Muscle of leg (tissue), 9 donors: ENCODE results near the gene ODAD4. TPM values are rescaled to one million over a fixed set of nuclear protein-coding genes. Genes with fewer than 3 reads are reported as not detected.

Experiments
- polyA plus RNA-seq, 8 donors: library from polyadenylated mRNA; unstranded; fragments of 120-200 nt; gene quantifications; one replicate each; pipeline versions ENCODE4 v1.2.1 to v1.2.3, GENCODE V29; 2013; ENCODE audit warnings: inconsistent platforms in 1 of 8, low replicate concordance in 1 of 8; ENCODE audit not compliant: insufficient read length in 8 of 8, insufficient read depth in 1 of 8
- total RNA-seq: library from RNA; stranded (reverse); fragments of 120-200 nt; gene quantifications from one replicate; pipeline ENCODE4 v1.2.4, GENCODE V29; 2013

Gene ODAD4
- total and polyA plus RNA-seq, 9 donors: 0.44 to 1.9 (median 0.95) TPM

Other genes with a start within 250 kb of the ODAD4 start
- 224 TPM for gene EIF1, start 241.7 kb upstream of the ODAD4 start, total RNA-seq
- gene EIF1, start 241.7 kb upstream of the ODAD4 start, polyA plus RNA-seq: 100 to 1,000 TPM; 764 to 855 (median 812) TPM
- not detected for gene GAST, start 218.3 kb upstream of the ODAD4 start, total RNA-seq
- gene GAST, start 218.3 kb upstream of the ODAD4 start, polyA plus RNA-seq: under 1 TPM in 1 of 8 donors, not detected in 7; 0.79 TPM
- 0.04 TPM for gene HAP1, start 196.0 kb upstream of the ODAD4 start, total RNA-seq
- under 1 TPM in 4 of 8 donors, not detected in 4; 0.04 to 0.09 (median 0.05) TPM for gene HAP1, start 196.0 kb upstream of the ODAD4 start, polyA plus RNA-seq
- gene JUP, start 143.9 kb upstream of the ODAD4 start, total RNA-seq: 18.6 TPM
- gene JUP, start 143.9 kb upstream of the ODAD4 start, polyA plus RNA-seq: 10 to 100 TPM; 27.6 to 65.2 (median 37.3) TPM
- 39.7 TPM for gene P3H4, start 118.7 kb upstream of the ODAD4 start, total RNA-seq
- 10 to 100 TPM; 35.5 to 68.4 (median 47.0) TPM for gene P3H4, start 118.7 kb upstream of the ODAD4 start, polyA plus RNA-seq
- 141 TPM for gene FKBP10, start 117.6 kb upstream of the ODAD4 start, total RNA-seq
- gene FKBP10, start 117.6 kb upstream of the ODAD4 start, polyA plus RNA-seq: 100 to 1,000 TPM; 113 to 226 (median 154) TPM
- 54.8 TPM for gene NT5C3B, start 94.4 kb upstream of the ODAD4 start, total RNA-seq
- gene NT5C3B, start 94.4 kb upstream of the ODAD4 start, polyA plus RNA-seq: 10 to 100 TPM; 36.8 to 60.1 (median 47.9) TPM
- gene KLHL10, start 92.8 kb upstream of the ODAD4 start, total RNA-seq: 0.09 TPM
- gene KLHL10, start 92.8 kb upstream of the ODAD4 start, polyA plus RNA-seq: under 1 TPM in 7 of 8 donors, not detected in 1; 0.08 to 0.51 (median 0.23) TPM
- gene KLHL11, start 65.2 kb upstream of the ODAD4 start, total RNA-seq: 15.8 TPM
- 1 to 10 TPM; 3.2 to 6.3 (median 5.2) TPM for gene KLHL11, start 65.2 kb upstream of the ODAD4 start, polyA plus RNA-seq
- gene ACLY, start 11.7 kb upstream of the ODAD4 start, total RNA-seq: 39.6 TPM
- 10 to 100 TPM; 46.3 to 81.6 (median 60.5) TPM for gene ACLY, start 11.7 kb upstream of the ODAD4 start, polyA plus RNA-seq
- gene CNP, start 36.2 kb downstream of the ODAD4 start, total RNA-seq: 25.8 TPM
- 10 to 100 TPM; 38.8 to 77.5 (median 51.8) TPM for gene CNP, start 36.2 kb downstream of the ODAD4 start, polyA plus RNA-seq
- gene DNAJC7, start 86.8 kb downstream of the ODAD4 start, total RNA-seq: 58.3 TPM
- 100 to 1,000 TPM in 4 of 8 donors, 10 to 100 TPM in 4; 87.0 to 113 (median 102) TPM for gene DNAJC7, start 86.8 kb downstream of the ODAD4 start, polyA plus RNA-seq
- 35.0 TPM for gene NKIRAS2, start 89.5 kb downstream of the ODAD4 start, total RNA-seq
- gene NKIRAS2, start 89.5 kb downstream of the ODAD4 start, polyA plus RNA-seq: 10 to 100 TPM; 36.7 to 55.8 (median 49.0) TPM
- gene C17orf113, start 120.0 kb downstream of the ODAD4 start, total RNA-seq: 1.5 TPM
- gene C17orf113, start 120.0 kb downstream of the ODAD4 start, polyA plus RNA-seq: 1 to 10 TPM in 7 of 8 donors, under 1 TPM in 1; 0.93 to 1.8 (median 1.3) TPM
- 2.8 TPM for gene ZNF385C, start 167.9 kb downstream of the ODAD4 start, total RNA-seq
- 10 to 100 TPM in 1 of 8 donors, 1 to 10 TPM in 7; 6.3 to 10.0 (median 7.7) TPM for gene ZNF385C, start 167.9 kb downstream of the ODAD4 start, polyA plus RNA-seq
- gene DHX58, start 182.1 kb downstream of the ODAD4 start, total RNA-seq: 8.1 TPM
- gene DHX58, start 182.1 kb downstream of the ODAD4 start, polyA plus RNA-seq: 1 to 10 TPM; 4.2 to 6.6 (median 5.2) TPM
- gene KAT2A, start 190.8 kb downstream of the ODAD4 start, total RNA-seq: 16.7 TPM
- gene KAT2A, start 190.8 kb downstream of the ODAD4 start, polyA plus RNA-seq: 10 to 100 TPM; 37.5 to 62.0 (median 47.1) TPM
- 0.13 TPM for gene HSPB9, start 192.2 kb downstream of the ODAD4 start, total RNA-seq
- gene HSPB9, start 192.2 kb downstream of the ODAD4 start, polyA plus RNA-seq: under 1 TPM; 0.11 to 0.41 (median 0.21) TPM
- 38.3 TPM for gene RAB5C, start 224.4 kb downstream of the ODAD4 start, total RNA-seq
- gene RAB5C, start 224.4 kb downstream of the ODAD4 start, polyA plus RNA-seq: 10 to 100 TPM; 63.0 to 90.4 (median 75.2) TPM